ENCODE results near the gene ABCA2.

DNA sequence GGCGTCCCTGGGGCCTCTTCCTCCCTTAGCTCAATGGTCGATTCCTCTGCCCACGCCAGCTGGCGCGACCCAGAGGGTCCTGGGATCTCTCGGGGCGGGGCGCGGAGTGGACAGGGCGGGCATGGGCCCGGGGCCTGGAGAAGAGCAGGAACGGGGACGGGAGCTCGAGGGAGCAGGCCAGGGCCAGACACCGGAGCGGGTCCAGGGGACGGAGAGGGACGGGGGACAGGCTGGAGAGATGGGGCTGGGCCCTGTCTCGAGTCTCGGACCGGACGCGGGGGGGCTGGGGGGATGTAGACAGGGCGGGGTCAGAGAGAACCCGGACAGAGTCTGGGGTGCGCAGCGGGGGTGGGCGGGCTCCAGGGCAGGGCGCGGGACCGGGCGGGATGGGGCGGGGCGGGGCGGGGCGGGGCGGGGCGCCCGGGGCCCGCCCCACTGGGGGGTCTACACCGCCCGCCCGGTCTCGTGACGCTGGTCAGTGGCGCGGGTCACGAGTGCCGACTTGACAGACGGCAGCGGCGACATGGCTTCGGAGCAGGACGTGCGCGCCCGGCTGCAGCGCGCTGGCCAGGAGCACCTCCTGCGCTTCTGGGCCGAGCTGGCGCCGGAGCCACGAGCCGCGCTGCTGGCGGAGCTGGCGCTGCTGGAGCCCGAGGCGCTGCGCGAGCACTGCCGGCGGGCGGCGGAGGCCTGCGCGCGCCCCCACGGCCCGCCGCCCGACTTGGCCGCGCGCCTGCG lies 49.1 kb upstream of the ABCA2 start, which contains the start of gene UAP1L1:
- peak; percentile 68; the same call in 1 of the 2 replicates for TF ChIP-seq POLR2A (IDR thresholded peaks at IDR 0.05; ENCODE audit: low read depth, low read length)
- peak; percentile 60; the same call in 1 of the 2 replicates for TF ChIP-seq POLR2AphosphoS5 (IDR thresholded peaks at IDR 0.05; ENCODE audit: low read depth, low read length)
- no peak for TF ChIP-seq TAF1 (IDR thresholded peaks at IDR 0.05; ENCODE audit: borderline replicate concordance, low read depth, low read length)
